Peyer's patch (tissue), 4 donors: Measurements from ENCODE around the gene UBE2A. TPM values are rescaled to one million over a fixed set of nuclear protein-coding genes. Genes with fewer than 3 reads are reported as not detected.

Experiments
- DNase-seq, 3 donors: peaks; one replicate each; pipeline ENCODE4 v3.0.0-alpha.2; 2017 to 2019
- H3K27ac ChIP-seq, 4 donors: fragments of 200-600 bp; sonication (generic); one replicate each; pipeline ENCODE4 v1.5.1; 2016 to 2019
- H3K27me3 ChIP-seq, 2 donors: fragments of 200-600 bp; sonication (generic); one replicate each; pipeline ENCODE4 v1.5.1; 2019
- H3K36me3 ChIP-seq, 3 donors: fragments of 200-600 bp; sonication (generic); one replicate each; pipeline ENCODE4 v1.5.1; 2016 to 2019
- H3K4me1 ChIP-seq, 4 donors: fragments of 200-600 bp; sonication (generic); one replicate each; pipeline ENCODE4 v1.5.1; 2016 to 2019
- H3K4me3 ChIP-seq, 4 donors: fragments of 200-600 bp; sonication (generic); 1 replicate in 3 of 4; 2 replicates in 1 of 4; pipeline ENCODE4 v1.5.1; 2016 to 2019; ENCODE audit warnings: mild to moderate bottlenecking in 1 of 4
- H3K9me3 ChIP-seq, 4 donors: fragments of 200-600 bp; sonication (generic); one replicate each; pipeline ENCODE4 v1.5.1; 2016 to 2019; ENCODE audit warnings: mild to moderate bottlenecking in 1 of 4
- POLR2A ChIP-seq, 2 donors: fragments of 450-650 bp; IDR thresholded peaks; one replicate each; pipeline ENCODE4 v1.5.1; 2017; ENCODE audit warnings: antibody characterized with exemption in 2 of 2, mild to moderate bottlenecking in 2 of 2, moderate library complexity in 2 of 2
- total RNA-seq, 4 donors: library from RNA; depleted of rRNA; stranded (reverse); fragments of >200 nt; gene quantifications; one replicate each; pipeline ENCODE4 v1.1.0, GENCODE V29; 2016
- TF ChIP-seq, protein P1 (sequence below), 6 experiments: fragments of 450-650 bp in 4 of 6; fragments of 200-600 bp in 2 of 6; sonication (generic) in 1 of 6; IDR thresholded peaks; one replicate each; pipeline ENCODE4 v1.5.1; 2017 to 2019; ENCODE audit warnings: antibody characterized with exemption in 6 of 6, mild to moderate bottlenecking in 3 of 6, moderate library complexity in 1 of 6

Gene UBE2A
- total RNA-seq, 4 donors from 2014 or later, result 33.8 to 49.0 (median 35.7) TPM

DNA sequence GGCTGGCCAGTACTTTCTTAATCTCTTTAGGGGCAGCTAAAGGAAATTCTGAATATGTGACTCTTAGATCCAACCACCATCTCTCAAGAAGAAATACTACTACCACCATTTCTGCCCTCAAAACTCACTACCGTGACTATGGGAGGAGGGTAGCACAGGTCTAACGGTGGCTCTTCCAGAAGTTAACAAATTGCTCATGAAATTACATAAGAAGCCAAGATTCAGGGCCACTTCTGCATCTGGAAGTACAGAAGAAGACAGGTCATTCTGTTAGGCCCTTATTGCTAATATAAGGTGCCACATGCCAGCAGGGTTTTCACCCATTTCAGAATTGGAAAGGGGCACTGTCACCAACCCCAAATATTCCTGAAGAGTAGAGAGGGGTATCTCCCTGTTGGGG is 51.5 kb downstream of the UBE2A start:
- no peaks in the 10 kb centered on the region for H3K9me3 ChIP-seq
- no peaks in the 10 kb centered on the region for H3K36me3 ChIP-seq
- no peaks in the 10 kb centered on the region for H3K27me3 ChIP-seq
- no peak overlapping the region for H3K4me3 ChIP-seq
- DNase-seq, result no peak
- TF ChIP-seq, protein P1, sequence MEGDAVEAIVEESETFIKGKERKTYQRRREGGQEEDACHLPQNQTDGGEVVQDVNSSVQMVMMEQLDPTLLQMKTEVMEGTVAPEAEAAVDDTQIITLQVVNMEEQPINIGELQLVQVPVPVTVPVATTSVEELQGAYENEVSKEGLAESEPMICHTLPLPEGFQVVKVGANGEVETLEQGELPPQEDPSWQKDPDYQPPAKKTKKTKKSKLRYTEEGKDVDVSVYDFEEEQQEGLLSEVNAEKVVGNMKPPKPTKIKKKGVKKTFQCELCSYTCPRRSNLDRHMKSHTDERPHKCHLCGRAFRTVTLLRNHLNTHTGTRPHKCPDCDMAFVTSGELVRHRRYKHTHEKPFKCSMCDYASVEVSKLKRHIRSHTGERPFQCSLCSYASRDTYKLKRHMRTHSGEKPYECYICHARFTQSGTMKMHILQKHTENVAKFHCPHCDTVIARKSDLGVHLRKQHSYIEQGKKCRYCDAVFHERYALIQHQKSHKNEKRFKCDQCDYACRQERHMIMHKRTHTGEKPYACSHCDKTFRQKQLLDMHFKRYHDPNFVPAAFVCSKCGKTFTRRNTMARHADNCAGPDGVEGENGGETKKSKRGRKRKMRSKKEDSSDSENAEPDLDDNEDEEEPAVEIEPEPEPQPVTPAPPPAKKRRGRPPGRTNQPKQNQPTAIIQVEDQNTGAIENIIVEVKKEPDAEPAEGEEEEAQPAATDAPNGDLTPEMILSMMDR (IDR thresholded peaks at IDR 0.05), result no peak
- TF ChIP-seq POLR2A (IDR thresholded peaks at IDR 0.05), result no peak
- no peak overlapping the region for H3K27ac ChIP-seq
- no peaks in the 10 kb centered on the region for H3K4me1 ChIP-seq

Other genes starting within 250 kb of the UBE2A start
- 10 to 100 TPM; 23.1 to 31.1 (median 27.6) TPM for gene SLC25A43, start 175.2 kb upstream of the UBE2A start, total RNA-seq
- 1,000 to 10,000 TPM in 1 of 4 donors, 100 to 1,000 TPM in 3; 366 to 1,287 (median 800) TPM for gene SLC25A5, start 106.1 kb upstream of the UBE2A start, total RNA-seq
- 10 to 100 TPM; 15.4 to 25.7 (median 20.8) TPM for gene STEEP1, start 9.2 kb upstream of the UBE2A start, total RNA-seq
- 1 to 10 TPM; 4.0 to 9.9 (median 6.2) TPM for gene NKRF, start 31.9 kb downstream of the UBE2A start, total RNA-seq
- 100 to 1,000 TPM in 1 of 4 donors, 10 to 100 TPM in 2, 1 to 10 TPM in 1; 4.9 to 116 (median 15.5) TPM for gene SEPTIN6, start 118.6 kb downstream of the UBE2A start, total RNA-seq
- gene SOWAHD, start 184.0 kb downstream of the UBE2A start, total RNA-seq, result 1 to 10 TPM in 3 of 4 donors, not detected in 1; 1.3 to 2.7 (median 2.5) TPM
- 1,000 to 10,000 TPM in 2 of 4 donors, 100 to 1,000 TPM in 2; 781 to 2,903 (median 945) TPM for gene RPL39, start 217.1 kb downstream of the UBE2A start, total RNA-seq